ENCODE data around the gene LRRTM2.

LRRTM2 gene

DNA sequence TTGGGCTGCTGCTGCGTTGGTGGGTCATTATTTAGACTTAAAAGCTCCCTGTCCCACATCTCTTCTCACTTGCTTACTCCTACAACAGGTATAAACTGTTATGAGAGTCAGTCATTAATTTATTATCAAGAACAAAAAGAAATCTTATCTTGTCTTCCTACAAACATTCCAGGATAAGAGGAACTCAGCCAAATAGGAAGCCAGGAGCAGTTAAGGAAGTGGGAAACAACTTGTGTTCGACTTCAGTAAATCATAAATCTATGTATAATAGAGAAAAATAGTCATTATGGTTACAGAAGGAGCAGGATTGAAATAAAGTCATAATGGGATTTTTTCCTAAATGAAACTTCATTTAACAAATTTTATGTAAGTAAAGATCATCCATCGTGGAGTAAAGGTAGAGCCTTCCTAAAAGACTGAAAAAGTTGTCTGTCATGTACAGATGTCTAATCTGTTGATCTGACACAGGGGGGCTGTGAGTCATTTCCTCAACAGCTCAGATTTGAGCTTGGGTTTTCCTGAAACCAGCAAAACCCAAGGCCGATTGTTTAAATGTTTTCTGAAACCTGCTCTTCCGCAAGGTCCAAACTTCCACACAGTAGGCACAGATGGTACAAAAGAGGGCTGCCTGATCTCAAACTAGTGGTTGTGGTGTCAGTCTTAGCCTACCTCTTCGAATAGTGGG lies 25.3 kb upstream of the LRRTM2 start:
- H3K4me3 ChIP-seq (ENCODE audit: low read length) = no peak overlapping the region
- TF ChIP-seq, protein P1, sequence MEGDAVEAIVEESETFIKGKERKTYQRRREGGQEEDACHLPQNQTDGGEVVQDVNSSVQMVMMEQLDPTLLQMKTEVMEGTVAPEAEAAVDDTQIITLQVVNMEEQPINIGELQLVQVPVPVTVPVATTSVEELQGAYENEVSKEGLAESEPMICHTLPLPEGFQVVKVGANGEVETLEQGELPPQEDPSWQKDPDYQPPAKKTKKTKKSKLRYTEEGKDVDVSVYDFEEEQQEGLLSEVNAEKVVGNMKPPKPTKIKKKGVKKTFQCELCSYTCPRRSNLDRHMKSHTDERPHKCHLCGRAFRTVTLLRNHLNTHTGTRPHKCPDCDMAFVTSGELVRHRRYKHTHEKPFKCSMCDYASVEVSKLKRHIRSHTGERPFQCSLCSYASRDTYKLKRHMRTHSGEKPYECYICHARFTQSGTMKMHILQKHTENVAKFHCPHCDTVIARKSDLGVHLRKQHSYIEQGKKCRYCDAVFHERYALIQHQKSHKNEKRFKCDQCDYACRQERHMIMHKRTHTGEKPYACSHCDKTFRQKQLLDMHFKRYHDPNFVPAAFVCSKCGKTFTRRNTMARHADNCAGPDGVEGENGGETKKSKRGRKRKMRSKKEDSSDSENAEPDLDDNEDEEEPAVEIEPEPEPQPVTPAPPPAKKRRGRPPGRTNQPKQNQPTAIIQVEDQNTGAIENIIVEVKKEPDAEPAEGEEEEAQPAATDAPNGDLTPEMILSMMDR (conservative IDR thresholded peaks at IDR 0.05; ENCODE audit: low read depth, low read length) = no peak
- DNase-seq (ENCODE audit: low read depth) = no peak

DNA sequence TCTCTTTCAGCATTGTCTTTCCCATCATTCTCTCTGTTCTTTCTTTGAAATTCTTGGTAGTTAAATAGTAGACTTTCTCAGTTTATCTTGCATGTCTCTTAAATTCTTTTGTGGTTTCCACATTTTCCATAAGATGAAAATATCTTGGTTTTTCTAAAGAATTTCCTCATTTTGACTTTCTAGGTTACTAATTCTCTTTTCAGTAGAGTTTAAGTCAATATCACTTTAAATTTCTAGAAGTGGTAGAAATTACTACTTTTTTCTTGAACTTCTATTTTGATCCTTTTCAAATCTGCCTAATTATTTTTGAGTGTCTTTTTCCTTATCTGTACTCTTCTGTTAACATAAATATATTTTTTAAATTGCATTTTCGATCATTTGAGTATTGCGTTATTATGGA lies 23.6 kb upstream of the LRRTM2 start:
- H3K4me3 ChIP-seq (ENCODE audit: low read length) = no peak overlapping the region
- no peak for DNase-seq (ENCODE audit: low read depth)
- TF ChIP-seq, protein P1 (conservative IDR thresholded peaks at IDR 0.05; ENCODE audit: low read depth, low read length) = no peak

DNA sequence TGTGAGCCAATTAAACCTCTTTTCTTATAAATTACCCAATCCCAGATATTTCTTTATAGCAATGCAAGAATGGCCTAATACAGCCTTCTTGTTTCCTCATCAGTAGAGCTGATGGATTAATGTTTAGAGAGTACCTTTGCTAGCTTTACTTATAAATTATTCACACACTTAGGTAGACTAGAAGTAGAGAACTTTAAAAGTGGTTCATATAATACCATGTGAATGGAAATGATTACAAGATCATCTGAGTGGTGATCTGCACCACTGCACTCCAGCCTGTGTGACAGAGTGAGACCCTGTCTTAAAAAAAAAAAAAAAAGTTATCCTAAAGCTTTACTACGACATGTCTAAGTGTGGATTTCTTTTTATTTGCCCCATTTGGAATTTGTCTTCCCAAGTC lies 23.2 kb upstream of the LRRTM2 start:
- TF ChIP-seq, protein P1 (conservative IDR thresholded peaks at IDR 0.05; ENCODE audit: low read depth, low read length) = no peak
- H3K4me3 ChIP-seq (ENCODE audit: low read length) = no peak overlapping the region
- DNase-seq (ENCODE audit: low read depth) = no peak

DNA sequence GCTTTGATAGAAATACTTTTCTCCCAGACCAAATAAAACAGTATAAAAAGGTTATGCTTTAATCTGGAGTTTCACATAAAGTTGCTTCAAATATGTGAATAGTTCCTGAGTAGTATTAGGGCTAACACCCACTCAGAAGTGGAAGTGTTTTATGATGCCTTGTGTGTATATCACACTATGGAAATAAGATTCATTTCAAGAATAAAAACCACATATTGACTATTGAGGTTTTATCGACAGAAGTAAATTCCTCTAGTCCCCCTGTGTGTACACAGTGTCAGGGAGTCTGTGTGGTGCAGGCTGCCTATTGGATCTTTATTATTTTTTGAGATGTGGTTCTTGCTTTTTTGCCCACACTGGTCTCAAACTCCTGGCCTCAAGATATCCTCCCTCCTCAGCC lies 20.8 kb upstream of the LRRTM2 start:
- no peak overlapping the region for H3K4me3 ChIP-seq (ENCODE audit: low read length)
- TF ChIP-seq, protein P1 (conservative IDR thresholded peaks at IDR 0.05; ENCODE audit: low read depth, low read length) = no peak
- no peak for DNase-seq (ENCODE audit: low read depth)

DNA sequence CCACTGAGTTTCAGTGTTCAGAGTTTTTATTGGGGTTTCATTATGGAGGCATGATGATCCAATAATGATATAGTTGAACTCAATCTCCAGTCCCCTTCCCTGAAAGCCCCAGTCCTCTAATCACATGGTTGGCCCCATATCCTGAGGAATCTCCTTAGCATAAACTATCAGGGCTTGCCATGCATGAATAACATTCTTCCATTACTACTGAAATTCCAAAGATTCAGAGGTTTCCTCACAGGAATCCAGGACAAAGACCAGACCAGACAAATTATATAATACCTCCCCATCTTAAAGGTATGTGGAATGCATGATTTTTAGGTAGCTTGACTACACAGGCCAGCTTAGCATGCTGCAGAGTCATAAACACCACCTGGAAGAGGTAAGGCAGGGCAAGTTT lies 15.5 kb upstream of the LRRTM2 start:
- TF ChIP-seq, protein P1 (conservative IDR thresholded peaks at IDR 0.05; ENCODE audit: low read depth, low read length) = no peak
- no peak overlapping the region for H3K4me3 ChIP-seq (ENCODE audit: low read length)
- no peak for DNase-seq (ENCODE audit: low read depth)

DNA sequence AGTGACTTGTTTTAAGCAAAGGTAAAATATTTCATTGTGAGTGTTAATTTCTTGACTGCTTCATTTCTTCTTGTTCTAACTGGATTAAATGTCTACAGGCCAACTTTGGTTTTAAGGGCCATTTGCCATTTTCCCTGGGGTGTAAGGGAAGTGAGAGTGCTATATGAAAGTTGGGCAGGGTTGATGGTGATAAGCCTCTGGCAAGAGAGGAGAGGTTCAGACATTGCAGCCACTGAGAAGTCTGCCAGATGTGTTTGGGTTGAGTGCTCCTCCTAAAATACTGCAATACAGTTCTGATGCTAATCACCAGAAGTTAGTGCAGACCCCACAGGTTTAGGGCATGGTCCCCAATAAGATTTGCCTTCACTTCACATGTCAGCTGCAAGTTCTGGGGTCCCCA lies 14.9 kb upstream of the LRRTM2 start:
- H3K4me3 ChIP-seq (ENCODE audit: low read length) = no peak overlapping the region
- TF ChIP-seq, protein P1 (conservative IDR thresholded peaks at IDR 0.05; ENCODE audit: low read depth, low read length) = no peak
- no peak for DNase-seq (ENCODE audit: low read depth)

DNA sequence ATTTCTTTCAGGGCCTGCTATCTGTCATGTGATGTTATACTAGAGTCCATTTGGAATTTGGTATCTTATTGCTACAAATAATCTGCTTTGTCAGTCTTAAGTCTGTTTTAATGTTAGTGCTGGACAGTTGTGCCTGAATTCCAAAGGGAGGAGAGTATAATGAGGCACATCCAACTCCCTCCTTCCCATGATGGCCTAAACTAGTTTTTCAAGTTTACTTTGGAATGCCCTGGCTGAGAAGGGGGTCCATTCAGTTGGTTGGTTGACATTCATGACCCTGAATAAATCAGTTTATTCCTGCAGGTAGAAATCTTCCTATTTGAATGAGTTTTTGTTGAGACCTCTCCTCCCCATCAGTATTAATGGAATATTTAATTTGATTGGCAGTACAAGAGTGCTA lies 9.4 kb upstream of the LRRTM2 start:
- DNase-seq (ENCODE audit: low read depth) = no peak
- H3K4me3 ChIP-seq (ENCODE audit: low read length) = no peak overlapping the region
- TF ChIP-seq, protein P1 (conservative IDR thresholded peaks at IDR 0.05; ENCODE audit: low read depth, low read length) = no peak

All from retinal pigment epithelial cell (primary cell).